Measurements from ENCODE around the gene DSCAM.

Gene DSCAM

DNA sequence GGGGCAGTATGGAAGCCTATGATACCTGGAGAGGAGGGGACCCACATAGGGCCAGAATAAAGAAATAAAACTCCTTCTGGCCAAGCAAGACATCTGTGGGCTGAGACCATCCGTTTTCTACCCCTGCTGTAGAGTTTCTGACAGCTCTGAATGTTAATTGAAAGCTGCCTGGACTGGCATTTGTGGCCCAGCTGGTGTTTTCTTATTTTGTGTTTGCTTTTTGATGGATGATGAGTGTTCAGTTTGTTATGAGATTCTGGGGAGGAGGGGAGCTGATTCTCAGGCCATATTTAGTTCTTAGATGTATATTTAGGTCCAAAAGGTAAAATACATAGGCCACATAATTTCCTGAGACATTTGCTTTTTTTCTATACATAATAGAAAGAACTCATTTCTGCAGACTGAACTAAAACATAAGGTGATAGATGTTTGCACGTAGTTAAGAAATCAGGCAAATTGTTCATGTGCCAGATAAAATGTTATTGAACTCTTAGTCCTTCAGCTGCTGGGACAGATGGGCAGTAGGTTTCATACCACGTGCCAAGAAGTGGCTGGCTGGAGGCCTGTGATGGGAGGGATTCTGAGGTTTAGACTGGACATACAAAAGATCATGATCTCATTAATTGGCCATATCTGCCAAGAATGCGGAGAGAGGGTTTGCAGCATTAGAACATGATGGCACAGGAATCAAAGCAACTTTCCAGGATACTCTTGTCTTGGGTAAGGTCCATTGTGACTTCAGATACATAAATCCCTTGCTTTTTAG, 54.1 kb downstream of the DSCAM start:
- in situ Hi-C loops (cut with HindIII; ENCODE audit: low sequenced_read_pairs) = no loop called here

DNA sequence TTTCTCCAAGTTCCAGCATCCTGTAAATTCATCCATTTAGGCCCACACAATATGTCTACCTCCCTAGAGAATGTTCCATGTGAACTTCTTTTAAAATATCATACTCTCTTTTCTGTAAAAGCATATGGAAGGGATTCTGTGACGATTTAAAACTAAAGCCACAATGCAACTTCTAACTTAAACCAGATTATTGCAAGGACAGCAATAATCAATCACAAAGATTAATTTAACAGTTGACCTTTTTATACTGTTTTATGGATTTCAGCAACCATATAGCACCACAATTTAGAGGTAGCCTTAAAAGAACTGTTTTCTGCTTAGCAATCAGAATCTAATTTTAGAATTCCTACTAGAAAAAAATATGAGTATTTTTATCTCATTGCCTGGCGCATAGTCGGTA, 58.3 kb downstream of the DSCAM start:
- in situ Hi-C loops (cut with HindIII; ENCODE audit: low sequenced_read_pairs) = no loop called here

DNA sequence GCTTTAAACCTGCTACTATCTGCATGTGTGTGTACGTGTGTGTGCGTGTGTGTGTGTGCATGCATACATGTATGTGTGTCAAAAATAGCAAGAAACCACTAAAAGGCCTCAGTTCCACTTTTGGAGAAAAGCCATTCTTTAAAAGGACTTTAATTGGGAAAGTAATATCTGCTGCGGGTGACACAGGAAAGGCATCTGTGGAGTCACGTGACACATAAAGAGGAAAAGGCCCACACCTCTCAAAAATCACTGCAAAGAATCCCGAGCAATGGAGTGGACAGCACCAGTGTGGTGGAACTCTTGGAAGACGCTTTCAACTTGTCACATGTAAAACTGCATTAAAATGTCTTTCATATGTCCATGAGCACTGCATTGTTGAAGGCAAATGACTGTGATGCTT, 63.6 kb downstream of the DSCAM start:
- in situ Hi-C loops (cut with HindIII; ENCODE audit: low sequenced_read_pairs) = no loop called here

DNA sequence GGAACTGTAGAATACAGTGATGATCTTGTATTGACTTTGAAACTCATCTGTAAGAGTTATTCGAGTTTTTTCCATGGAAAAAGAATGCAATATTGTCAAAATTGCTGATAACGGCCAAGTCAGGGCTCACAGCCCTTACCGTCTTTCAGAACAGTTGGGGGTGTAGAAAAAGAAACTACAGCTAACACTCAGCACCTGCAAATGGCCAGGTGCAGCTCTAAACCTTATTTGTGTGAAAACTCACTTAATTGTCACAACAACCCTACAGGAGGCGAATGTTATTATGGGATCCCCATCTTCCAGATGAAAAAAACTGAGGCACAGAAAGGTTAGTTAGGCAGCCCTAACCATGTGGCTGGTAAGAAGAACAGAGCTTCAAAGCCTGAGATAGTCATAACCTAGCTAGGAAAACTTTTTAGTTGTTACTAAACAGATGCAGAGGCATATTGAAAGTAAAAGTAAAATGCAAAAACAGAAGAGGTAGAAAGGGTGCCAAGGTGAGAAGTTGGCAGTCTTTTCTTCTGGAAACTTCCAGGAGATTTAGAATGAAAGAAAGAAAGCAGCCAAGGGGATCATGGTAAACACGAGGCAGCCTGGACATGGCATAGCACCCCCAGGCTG, 76.4 kb downstream of the DSCAM start:
- in situ Hi-C loops (cut with HindIII; ENCODE audit: low sequenced_read_pairs) = no loop called here

DNA sequence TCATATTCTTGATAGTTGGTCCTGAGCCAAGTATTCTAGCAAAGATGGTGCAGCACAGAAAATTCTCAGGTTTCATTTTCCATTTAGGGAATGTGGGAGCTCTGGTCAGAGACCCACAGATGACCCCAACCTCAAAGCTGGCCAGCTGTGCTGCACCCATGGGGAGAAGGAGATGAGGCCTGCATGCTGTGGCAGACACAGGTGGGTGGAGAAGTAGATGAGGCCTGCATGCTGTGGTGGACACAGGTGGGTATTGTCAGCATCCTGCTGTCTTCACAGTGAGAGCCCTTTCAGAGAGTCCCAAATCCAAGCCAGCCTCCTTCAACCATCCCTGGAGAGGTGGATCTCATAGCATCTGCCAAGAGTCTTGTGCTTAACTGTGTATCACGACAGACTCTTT, 77.7 kb downstream of the DSCAM start:
- in situ Hi-C loops (cut with HindIII; ENCODE audit: low sequenced_read_pairs) = no loop called here

DNA sequence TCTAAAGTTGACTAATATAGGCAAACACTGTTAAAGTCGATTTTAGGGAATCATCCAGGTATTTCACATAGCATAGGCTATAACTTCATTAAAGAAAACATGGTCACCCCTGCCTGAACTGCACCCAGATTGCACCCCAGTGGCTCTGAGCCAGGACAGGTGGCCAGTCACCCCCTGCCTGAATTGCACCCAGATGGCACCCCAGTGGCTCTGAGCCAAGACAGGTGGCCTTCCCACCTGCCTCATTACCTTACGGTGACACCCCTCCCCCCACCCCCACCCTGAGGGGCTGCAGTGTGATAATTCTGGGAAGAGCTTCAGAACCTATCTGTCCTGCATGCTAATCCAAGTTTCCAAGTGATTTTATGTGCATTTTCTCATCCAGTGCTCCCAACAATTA, 78.9 kb downstream of the DSCAM start:
- in situ Hi-C loops (cut with HindIII; ENCODE audit: low sequenced_read_pairs) = no loop called here

DNA sequence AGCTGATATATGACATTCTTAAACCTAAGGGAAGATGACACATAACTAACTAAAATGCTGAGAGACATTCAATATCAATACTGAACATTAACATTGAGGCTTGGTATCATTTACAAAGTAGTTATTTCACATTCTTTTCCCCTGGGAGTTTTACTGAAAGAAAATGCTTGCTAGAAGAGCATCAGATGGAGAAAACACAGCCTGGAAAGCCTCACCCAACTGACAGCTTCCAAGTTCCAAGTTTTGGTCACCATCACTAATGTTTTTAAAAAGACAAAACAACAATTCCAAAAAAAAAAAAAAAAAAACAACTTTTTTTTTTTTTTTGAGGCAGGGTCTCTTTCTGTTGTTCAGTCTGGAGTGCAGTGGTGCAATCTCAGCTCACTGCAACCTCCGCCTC, 80.6 kb downstream of the DSCAM start:
- in situ Hi-C loops (cut with HindIII; ENCODE audit: low sequenced_read_pairs) = no loop called here

DNA sequence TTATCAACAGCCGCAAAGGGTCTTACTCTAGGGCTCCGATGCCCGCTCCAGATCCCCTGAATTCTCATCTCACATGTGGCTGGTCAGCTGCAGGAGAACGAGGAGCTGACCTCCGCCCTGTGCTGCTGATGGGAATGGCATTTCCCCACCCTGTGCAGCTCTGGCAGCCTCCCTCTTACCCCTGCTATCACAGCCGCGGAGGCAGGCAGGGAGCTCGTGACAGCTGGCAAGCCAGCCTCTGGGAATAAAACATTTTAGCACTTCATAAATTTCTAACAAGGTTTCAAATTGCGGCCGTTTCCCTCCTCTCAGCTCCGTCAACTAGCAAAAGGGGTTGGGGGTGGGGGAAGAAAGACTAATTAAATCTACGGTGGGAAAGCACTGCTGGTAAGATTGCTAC, 81.1 kb downstream of the DSCAM start:
- in situ Hi-C loops (cut with HindIII; ENCODE audit: low sequenced_read_pairs) = no loop called here

DNA sequence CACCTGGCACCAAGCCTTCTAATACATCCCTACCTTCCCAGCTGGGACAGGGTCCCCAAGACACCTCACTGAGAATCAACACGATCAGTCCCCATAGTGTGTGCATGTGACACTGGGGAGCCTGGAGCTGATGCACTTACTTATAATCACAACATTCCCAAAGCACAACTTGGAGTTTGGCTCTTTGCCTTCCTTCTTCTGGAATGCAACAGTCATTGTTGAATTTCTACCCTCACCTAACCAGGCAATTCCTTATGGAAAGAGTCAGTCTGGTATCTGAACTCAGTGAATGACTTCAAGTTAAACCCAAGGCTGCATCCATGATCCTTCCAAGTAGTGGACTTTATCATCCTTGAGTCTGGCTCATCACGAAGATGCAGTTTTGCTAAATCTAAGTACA, 86.1 kb downstream of the DSCAM start:
- in situ Hi-C loops (cut with HindIII; ENCODE audit: low sequenced_read_pairs) = no loop called here

DNA sequence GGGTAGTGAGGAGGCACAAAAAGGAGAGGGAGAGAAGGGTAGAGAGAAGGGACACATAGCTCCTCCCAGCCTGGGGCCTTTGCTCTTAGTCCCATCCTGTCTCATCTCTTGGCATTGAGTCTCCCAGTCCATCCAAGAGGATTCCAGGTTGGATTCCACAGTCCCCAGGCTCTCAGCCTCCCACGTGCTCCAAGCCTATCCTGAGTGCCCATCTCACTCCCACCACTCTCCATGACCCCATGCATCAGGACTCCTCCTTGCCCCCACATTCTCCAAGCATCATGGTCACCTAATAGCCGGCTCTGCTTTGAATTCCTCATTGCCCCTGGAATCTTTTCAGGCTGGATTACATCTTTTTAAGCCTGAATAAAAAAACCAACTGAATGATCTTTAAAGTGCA, 87.9 kb downstream of the DSCAM start:
- in situ Hi-C loops (cut with HindIII; ENCODE audit: low sequenced_read_pairs) = no loop called here

DNA sequence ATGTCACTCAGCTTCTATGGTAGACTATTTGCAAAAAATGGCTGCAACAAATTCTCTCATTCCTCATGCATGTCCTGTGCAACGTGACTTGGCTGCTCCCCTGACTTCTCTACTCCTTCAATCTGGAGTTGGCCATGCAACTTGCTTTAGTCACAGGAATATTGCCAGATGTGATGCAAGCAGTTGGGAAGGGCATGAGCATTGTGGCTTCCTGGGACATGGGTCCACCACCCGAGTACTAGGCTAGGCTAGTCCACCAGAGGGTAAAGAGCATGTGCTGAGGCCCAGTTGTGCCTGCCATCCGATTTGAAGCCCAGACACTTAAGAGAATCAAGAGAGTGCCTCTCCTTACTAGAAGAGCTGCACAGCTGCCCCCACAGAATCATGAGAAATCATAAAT, 89.6 kb downstream of the DSCAM start:
- in situ Hi-C loops (cut with HindIII; ENCODE audit: low sequenced_read_pairs) = no loop called here

DNA sequence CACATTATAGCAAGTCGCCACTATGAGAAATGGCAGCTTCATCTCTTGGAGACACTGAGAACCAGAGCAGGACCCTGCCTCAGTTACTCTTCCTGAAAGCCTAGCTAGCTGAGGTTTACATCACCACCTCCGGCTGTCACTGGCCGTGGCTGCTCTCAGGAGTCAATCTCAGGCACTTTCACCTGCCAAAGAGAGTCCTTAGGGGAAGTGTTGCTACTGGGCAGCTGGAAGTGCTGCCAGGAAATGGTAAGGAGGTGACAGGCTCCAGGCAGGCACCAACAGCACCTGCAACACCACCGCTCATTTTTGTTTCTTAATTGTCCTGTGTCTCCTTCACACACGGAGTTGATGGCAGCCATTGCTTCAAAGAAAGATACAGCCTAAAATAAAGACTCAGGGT, 92.5 kb downstream of the DSCAM start:
- in situ Hi-C loops (cut with HindIII; ENCODE audit: low sequenced_read_pairs) = no loop called here

DNA sequence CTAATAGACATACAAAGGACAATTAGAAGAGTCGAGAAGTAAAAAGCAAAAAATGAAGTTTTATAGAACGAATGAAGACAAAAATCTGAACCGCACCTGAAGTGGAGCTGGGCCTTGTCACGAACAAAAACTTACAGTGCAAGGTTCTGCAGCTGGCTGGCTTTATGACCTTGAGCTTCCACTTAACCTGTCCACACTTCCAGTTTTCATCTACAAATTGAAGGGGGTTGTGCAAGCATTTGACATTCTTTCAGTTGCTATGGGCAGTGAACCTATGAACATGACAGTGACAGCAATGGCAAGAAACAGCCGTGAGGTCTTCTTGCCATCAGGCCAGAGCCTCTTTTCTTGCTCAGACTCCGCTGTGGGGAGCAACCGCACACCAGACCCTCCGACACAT, 93.2 kb downstream of the DSCAM start:
- in situ Hi-C loops (cut with HindIII; ENCODE audit: low sequenced_read_pairs) = no loop called here

DNA sequence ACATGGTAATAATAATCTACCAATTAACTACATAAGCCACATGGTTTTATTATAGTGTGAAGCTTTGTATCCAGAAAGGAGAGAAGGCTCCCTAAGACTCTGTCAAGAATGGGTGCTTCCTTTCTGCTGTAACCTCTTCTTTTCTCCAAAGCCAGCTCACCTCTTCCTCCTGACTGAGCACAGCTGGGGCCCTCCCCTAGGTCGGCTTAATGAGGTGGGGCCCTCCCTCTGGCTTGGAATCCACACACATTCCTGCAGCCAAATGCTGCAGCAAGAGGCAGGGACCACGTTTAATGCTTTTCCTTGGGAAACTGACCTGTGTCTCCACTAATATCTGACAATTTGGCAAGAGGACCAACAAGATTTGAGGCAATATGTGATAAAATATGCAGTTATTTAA, 94.8 kb downstream of the DSCAM start:
- in situ Hi-C loops (cut with HindIII; ENCODE audit: low sequenced_read_pairs) = no loop called here

DNA sequence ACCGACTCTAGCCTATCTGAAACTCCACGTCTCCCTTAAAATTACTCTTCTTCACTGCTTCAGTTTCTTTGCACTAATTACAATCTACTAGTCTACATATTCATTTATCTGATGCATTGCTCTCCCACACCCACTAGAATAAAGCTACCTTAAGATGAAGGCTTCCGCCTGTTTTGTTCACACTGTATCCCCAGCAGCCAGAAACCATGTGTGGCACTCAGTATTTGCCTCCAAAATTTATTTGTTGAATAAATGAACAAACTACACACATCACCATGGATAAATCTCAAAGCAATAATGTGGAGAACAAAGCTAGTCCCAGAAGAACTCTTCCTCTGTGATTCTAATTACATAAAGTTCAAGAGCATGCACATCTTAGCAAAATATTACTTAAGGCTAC, 95.7 kb downstream of the DSCAM start:
- in situ Hi-C loops (cut with HindIII; ENCODE audit: low sequenced_read_pairs) = no loop called here

DNA sequence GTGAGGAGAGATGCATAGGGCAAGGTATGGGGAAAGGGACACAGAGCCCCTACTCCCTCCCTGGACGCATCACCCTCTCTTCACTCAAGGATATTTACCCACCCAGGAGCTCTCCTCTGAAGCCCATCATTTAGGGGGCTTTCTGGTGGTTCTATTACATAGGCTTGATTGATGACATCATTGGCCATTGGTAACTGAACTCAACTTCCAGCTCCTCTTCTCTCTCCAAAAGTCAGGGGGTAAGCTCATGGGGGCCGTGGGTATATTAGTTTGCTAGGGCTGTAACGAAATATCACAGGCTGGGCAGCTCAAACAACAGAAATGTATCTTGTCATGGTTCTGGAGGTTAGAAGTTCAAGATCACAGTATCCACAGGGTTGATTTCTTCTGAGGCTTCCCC, 110.8 kb downstream of the DSCAM start:
- in situ Hi-C loops (cut with HindIII; ENCODE audit: low sequenced_read_pairs) = no loop called here

DNA sequence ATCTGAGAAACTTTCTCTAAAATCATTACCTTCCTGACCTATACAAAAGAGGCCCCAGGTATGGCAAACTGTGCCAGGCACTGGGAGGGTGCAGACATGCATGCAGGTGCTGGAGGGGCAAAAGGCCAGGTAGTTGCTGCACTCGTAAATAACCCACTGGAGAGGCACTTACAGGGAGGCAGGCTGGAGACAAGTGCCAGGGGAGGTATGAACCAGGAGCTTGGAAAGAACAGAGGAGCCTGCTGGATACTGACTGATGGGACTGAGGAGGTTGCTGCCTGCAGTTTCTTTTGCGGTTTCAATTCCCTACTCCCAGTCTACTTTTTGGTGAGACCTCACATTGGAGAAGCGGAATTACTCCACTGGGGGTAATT, 113.9 kb downstream of the DSCAM start:
- in situ Hi-C loops (cut with HindIII; ENCODE audit: low sequenced_read_pairs) = no loop called here

DNA sequence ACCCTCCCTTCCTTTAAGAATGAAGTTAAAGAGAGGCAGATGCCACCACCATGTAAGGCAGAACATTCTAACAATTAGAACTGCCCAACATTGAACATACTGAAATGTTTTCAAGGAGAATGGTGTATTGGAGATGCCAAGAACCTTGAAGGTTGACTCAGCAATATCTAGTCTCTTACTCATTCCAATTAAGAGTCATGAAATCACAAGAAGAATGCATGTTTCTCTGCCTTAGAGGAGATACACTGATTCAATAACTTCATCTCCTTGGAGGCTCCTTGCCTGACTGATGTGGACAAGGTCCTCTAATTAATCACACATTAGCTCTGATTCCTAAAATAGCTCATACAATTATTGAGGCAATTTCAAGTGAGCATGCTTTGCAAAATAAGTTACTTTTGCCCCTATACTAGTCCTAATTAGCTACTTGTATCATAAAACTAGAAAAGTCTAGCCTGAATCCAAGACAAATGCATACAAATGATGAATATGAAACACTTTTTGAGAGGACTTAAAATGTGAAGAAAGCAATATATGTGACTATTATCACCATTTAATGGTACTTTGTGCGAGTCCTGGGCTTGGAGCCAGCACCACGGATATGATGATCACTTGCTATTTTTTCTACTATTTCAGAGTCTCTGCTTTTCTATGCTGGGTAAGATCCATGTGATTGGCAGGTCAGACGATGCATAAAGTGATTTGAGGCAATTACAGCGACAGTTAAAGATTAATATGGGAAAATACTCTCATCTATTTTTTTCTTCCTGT, 114.5 kb downstream of the DSCAM start:
- in situ Hi-C loops (cut with HindIII; ENCODE audit: low sequenced_read_pairs) = no loop called here

DNA sequence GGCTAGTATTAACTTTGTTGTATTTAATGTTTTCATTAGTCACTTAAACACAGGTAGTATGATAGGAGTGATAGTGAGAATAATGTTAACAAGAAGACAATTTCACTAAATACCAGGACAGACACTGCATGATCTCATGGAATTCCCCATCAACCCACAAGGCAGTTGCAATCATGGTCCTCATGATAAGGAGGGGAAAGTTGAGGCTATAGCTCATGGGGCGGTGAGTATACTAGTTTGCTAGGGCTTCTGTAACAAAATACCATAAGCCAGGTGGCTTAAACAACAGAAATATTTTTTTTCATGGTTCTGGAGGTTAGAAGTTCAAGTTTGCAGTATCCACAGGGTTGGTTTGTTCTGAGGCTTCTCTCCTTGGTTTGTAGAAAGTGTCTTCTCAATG, 115.8 kb downstream of the DSCAM start:
- in situ Hi-C loops (cut with HindIII; ENCODE audit: low sequenced_read_pairs) = no loop called here

DNA sequence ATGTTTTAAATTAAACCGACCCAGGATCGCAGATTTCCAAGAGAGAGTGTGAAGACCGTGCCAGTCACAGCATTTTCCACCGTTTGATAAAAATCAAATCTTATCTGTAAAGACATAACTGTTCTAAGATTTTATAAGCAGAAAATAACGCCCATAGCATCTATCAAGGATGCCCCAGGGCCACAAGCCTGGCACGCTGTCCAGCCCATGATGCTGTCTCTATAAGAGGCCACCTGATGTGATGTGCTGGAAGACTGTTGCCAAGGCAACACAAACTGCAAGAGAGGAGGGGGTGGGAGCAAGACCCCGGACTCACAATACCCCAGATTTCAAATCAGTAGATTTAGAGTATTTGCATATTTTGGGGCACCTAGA, 116.5 kb downstream of the DSCAM start:
- in situ Hi-C loops (cut with HindIII; ENCODE audit: low sequenced_read_pairs) = no loop called here

DNA sequence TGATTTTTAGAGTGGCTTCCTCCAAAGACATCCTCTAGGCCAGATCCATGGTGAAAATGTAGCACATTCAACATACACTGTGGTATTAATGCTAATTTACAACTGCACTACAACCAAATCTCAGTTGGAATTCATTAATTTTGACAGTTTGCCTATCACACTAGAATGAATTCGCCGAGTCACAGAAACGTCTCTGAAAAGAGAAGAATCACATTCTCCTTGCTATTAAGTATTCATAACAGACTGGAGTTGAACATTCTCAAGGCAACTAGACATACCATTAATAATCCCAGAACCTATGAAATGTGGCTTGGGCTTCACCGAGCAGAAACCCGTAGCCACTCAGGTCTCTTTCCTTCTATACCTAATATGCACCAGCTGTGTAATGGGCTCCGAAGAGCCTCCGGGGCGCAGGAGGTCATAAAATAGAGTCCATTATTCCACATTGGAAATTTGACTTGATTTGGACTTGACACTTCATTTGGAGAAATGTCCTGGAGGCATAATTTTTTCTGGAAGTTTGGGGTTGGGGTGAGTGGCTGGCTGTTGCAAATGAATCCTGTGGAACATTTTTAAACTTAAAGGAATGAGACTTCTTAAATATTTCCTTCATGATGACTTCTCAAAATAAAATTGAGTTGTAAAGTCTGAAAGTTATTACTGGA, 117.1 kb downstream of the DSCAM start:
- in situ Hi-C loops (cut with HindIII; ENCODE audit: low sequenced_read_pairs) = no loop called here

DNA sequence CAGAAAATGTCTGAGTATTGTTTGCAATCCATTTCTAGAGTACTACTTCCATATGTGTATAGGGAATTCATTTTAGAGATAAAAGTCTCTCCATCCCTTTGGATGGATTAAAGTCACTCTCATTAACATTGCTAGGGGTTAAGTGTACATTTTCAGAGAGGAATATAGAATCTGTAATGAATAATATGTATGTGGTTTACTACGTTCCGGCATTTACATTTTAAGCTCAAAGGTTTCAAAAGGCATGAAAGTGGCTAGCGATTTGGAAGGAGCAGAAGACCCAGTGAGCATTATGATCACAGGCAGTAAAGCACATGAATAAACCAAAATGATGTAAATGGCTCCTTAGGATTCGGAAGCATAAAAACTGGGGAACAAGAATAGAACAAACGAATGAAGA, 123.0 kb downstream of the DSCAM start:
- in situ Hi-C loops (cut with HindIII; ENCODE audit: low sequenced_read_pairs) = no loop called here
